ENCODE measurements around the gene DCT. TPM values are rescaled to one million over a fixed set of nuclear protein-coding genes. Genes with fewer than 3 reads are reported as not detected.

Gene DCT
- total RNA-seq, 1 donor from 2014 or later = not detected

- Mint-ChIP-seq H3K27ac (ENCODE audit: unreplicated experiment) (no peak overlapping the region), H3K27me3 (ENCODE audit: low read depth) (peaks cover 1% of the 10 kb centered on the region), H3K4me1 (ENCODE audit: low read depth) (peaks cover 5% of the 10 kb centered on the region), H3K36me3 (ENCODE audit: low read depth) (peaks cover 6% of the 10 kb centered on the region), H3K4me3 (ENCODE audit: unreplicated experiment) (no peak overlapping the region), H3K9me3 (ENCODE audit: low read depth) (peaks cover 14% of the 10 kb centered on the region)
- DNase-seq (ENCODE audit: low spot score) = no peak
- TF ChIP-seq CTCF (IDR thresholded peaks at IDR 0.05) = no peak
Measured at GRCh38 chr13:94419925-94420305, 59.6 kb downstream of the DCT start.

GRCh38 chr13:94419304-94419924 is 60.1 kb downstream of the DCT start:
- no peak for DNase-seq (ENCODE audit: low spot score)
- Mint-ChIP-seq H3K4me3 (ENCODE audit: unreplicated experiment) (no peak overlapping the region), H3K4me1 (ENCODE audit: low read depth) (peaks cover 5% of the 10 kb centered on the region)

GRCh38 chr13:94417294-94417693 is 62.2 kb downstream of the DCT start:
- H3K36me3 Mint-ChIP-seq (ENCODE audit: low read depth) = peaks cover 5% of the 10 kb centered on the region
- peaks cover 10% of the 10 kb centered on the region for H3K4me1 Mint-ChIP-seq (ENCODE audit: low read depth)
- no peak overlapping the region for H3K4me3 Mint-ChIP-seq (ENCODE audit: unreplicated experiment)
- no peak overlapping the region for H3K27ac Mint-ChIP-seq (ENCODE audit: unreplicated experiment)
- no peaks in the 10 kb centered on the region for H3K27me3 Mint-ChIP-seq (ENCODE audit: low read depth)
- H3K9me3 Mint-ChIP-seq (ENCODE audit: low read depth) = peaks cover 14% of the 10 kb centered on the region
- no peak for TF ChIP-seq CTCF (IDR thresholded peaks at IDR 0.05)
- no peak for DNase-seq (ENCODE audit: low spot score)

More at GRCh38 chr13:94419304-94419924, 60.1 kb downstream of the DCT start:
- Mint-ChIP-seq H3K27me3 (ENCODE audit: low read depth) (no peaks in the 10 kb centered on the region), H3K27ac (ENCODE audit: unreplicated experiment) (peak overlapping the region; percentile 24), H3K36me3 (ENCODE audit: low read depth) (peaks cover 6% of the 10 kb centered on the region), H3K9me3 (ENCODE audit: low read depth) (peaks cover 14% of the 10 kb centered on the region)
- no peak for TF ChIP-seq CTCF (IDR thresholded peaks at IDR 0.05)

- peaks cover 10% of the 10 kb centered on the region for H3K4me1 Mint-ChIP-seq (ENCODE audit: low read depth)
- peaks cover 5% of the 10 kb centered on the region for H3K36me3 Mint-ChIP-seq (ENCODE audit: low read depth)
- peaks cover 12% of the 10 kb centered on the region for H3K9me3 Mint-ChIP-seq (ENCODE audit: low read depth)
- no peak for DNase-seq (ENCODE audit: low spot score)
- no peak overlapping the region for H3K4me3 Mint-ChIP-seq (ENCODE audit: unreplicated experiment)
- peak; percentile 69 for TF ChIP-seq CTCF (IDR thresholded peaks at IDR 0.05)
- no peaks in the 10 kb centered on the region for H3K27me3 Mint-ChIP-seq (ENCODE audit: low read depth)
- H3K27ac Mint-ChIP-seq (ENCODE audit: unreplicated experiment) = no peak overlapping the region
Measured at GRCh38 chr13:94416454-94417080, 62.9 kb downstream of the DCT start.

- peaks cover 5% of the 10 kb centered on the region for H3K9me3 Mint-ChIP-seq (ENCODE audit: low read depth)
- no peak overlapping the region for H3K27ac Mint-ChIP-seq (ENCODE audit: unreplicated experiment)
- H3K4me1 Mint-ChIP-seq (ENCODE audit: low read depth) = peaks cover 10% of the 10 kb centered on the region
- peaks cover 3% of the 10 kb centered on the region for H3K36me3 Mint-ChIP-seq (ENCODE audit: low read depth)
- no peak overlapping the region for H3K4me3 Mint-ChIP-seq (ENCODE audit: unreplicated experiment)
- H3K27me3 Mint-ChIP-seq (ENCODE audit: low read depth) = no peaks in the 10 kb centered on the region
- TF ChIP-seq CTCF (IDR thresholded peaks at IDR 0.05) = no peak
- no peak for DNase-seq (ENCODE audit: low spot score)
Measured at GRCh38 chr13:94415500-94416237, 63.8 kb downstream of the DCT start.
